Vagina (tissue), 2 donors: ENCODE measurements around the gene MGMT. TPM values are rescaled to one million over a fixed set of nuclear protein-coding genes. Genes with fewer than 3 reads are reported as not detected.

Experiments
- DNase-seq, 2 donors: peaks; one replicate each; pipeline ENCODE4 v3.0.0-alpha.2; 2017; ENCODE audit errors: extremely low spot score in 2 of 2
- H3K27ac ChIP-seq: fragments of 200-600 bp; sonication (generic); one replicate; pipeline ENCODE4 v1.5.1; 2019
- H3K27me3 ChIP-seq: fragments of 200-600 bp; sonication (generic); one replicate; pipeline ENCODE4 v1.5.1; 2019
- H3K36me3 ChIP-seq, 2 donors: fragments of 200-600 bp; sonication (generic); one replicate each; pipeline ENCODE4 v1.5.1; 2017 to 2019
- H3K4me1 ChIP-seq: fragments of 200-600 bp; sonication (generic); one replicate; pipeline ENCODE4 v1.5.1; 2019
- H3K4me3 ChIP-seq, 2 donors: fragments of 200-600 bp; sonication (generic); 1 replicate in 1 of 2; 2 replicates in 1 of 2; pipeline ENCODE4 v1.5.1; 2016 to 2019
- H3K9me3 ChIP-seq: fragments of 200-600 bp; sonication (generic); one replicate; pipeline ENCODE4 v1.5.1; 2019
- POLR2A ChIP-seq, 2 donors: fragments of 450-650 bp; IDR thresholded peaks; one replicate each; pipeline ENCODE4 v1.6.1; 2017; ENCODE audit warnings: antibody characterized with exemption in 2 of 2, mild to moderate bottlenecking in 2 of 2, moderate library complexity in 2 of 2
- POLR2AphosphoS5 ChIP-seq, 2 donors: sonication (generic); formaldehyde crosslinking; IDR thresholded peaks; one replicate each; pipeline ENCODE4 v1.9.0; 2017; ENCODE audit warnings: antibody characterized with exemption in 2 of 2, mild to moderate bottlenecking in 2 of 2, low read depth in 1 of 2; ENCODE audit not compliant: insufficient read depth in 1 of 2
- intact Hi-C: fragments of 100-400 bp; cut with DNase I; formaldehyde crosslinking; loops from one replicate; pipeline ENCODE4 v1.15.1; 2023
- total RNA-seq: library from RNA; depleted of rRNA; stranded (reverse); fragments of >200 nt; gene quantifications from one replicate; pipeline ENCODE4 v1.2.3, GENCODE V29; 2016
- TF ChIP-seq, protein P1 (sequence below), 3 experiments: fragments of 450-650 bp in 2 of 3; fragments of 200-600 bp in 1 of 3; sonication (generic) in 1 of 3; IDR thresholded peaks; one replicate each; pipeline ENCODE4 v1.5.1; 2017 to 2019; ENCODE audit warnings: antibody characterized with exemption in 3 of 3, mild to moderate bottlenecking in 2 of 3, moderate library complexity in 2 of 3

MGMT gene
- total RNA-seq, 1 donor from 2014 or later: 16.0 TPM

- H3K4me1 ChIP-seq: peaks cover 19% of the 10 kb centered on the region
- DNase-seq: peak in 1 of 2 donors; percentile 25
- H3K36me3 ChIP-seq: peaks cover 0 to 11% of the 10 kb centered on the region in 2 donors
- H3K9me3 ChIP-seq: no peaks in the 10 kb centered on the region
- intact Hi-C loops: no loop called here
- H3K27me3 ChIP-seq: no peaks in the 10 kb centered on the region
- no peak overlapping the region for H3K4me3 ChIP-seq
- H3K27ac ChIP-seq: no peak overlapping the region
- TF ChIP-seq, protein P1, sequence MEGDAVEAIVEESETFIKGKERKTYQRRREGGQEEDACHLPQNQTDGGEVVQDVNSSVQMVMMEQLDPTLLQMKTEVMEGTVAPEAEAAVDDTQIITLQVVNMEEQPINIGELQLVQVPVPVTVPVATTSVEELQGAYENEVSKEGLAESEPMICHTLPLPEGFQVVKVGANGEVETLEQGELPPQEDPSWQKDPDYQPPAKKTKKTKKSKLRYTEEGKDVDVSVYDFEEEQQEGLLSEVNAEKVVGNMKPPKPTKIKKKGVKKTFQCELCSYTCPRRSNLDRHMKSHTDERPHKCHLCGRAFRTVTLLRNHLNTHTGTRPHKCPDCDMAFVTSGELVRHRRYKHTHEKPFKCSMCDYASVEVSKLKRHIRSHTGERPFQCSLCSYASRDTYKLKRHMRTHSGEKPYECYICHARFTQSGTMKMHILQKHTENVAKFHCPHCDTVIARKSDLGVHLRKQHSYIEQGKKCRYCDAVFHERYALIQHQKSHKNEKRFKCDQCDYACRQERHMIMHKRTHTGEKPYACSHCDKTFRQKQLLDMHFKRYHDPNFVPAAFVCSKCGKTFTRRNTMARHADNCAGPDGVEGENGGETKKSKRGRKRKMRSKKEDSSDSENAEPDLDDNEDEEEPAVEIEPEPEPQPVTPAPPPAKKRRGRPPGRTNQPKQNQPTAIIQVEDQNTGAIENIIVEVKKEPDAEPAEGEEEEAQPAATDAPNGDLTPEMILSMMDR (IDR thresholded peaks at IDR 0.05): no peak
- TF ChIP-seq POLR2AphosphoS5 (IDR thresholded peaks at IDR 0.05; ENCODE audit: insufficient read depth in 1 of 2, low read depth in 1 of 2): no peak
Measured at GRCh38 chr10:129468187-129468586, 1.1 kb downstream of the MGMT start.

DNA sequence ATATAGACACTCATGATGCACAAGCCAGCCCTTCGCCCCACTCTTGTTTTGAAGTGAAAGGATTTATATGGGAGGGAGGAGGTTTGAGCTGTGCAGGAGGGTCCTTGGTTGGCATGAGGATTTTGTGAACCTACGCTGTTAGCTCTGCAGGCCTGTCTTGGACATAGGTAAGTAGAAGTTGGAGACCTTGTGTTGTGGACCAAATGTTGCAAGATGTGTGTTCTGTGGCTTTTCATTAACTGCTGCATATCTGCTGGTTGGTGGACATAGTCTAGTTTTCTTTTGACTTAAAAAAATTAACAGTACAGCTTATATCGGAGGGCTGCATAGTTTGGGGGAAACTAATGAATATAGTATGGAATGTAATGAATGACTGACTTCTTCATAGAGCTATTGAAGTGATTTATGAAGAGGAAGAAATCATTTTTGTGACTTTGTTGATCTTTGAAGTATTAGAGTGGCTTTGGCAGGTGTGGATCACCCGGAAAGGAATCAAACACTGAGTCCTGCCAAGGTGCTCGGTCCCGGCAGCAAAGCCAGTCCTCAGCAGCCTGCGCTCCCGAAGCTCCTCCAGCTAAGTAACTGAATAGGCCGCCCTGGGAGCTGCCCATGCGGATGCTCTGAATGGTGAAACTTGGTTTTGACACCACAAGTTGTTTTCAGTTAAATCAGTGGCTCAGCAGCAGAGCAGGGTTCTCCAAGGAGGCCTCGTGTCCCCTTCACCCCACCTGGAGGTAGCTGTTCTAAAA, 3.2 kb downstream of the MGMT start:
- Histone ChIP-seq H3K36me3 (peaks cover 0 to 11% of the 10 kb centered on the region in 2 donors), H3K9me3 (no peaks in the 10 kb centered on the region), H3K4me3 (no peak overlapping the region), H3K27ac (no peak overlapping the region), H3K27me3 (no peaks in the 10 kb centered on the region), H3K4me1 (peaks cover 19% of the 10 kb centered on the region)
- intact Hi-C loops: no loop called here
- TF ChIP-seq, protein P1 (IDR thresholded peaks at IDR 0.05): no peak
- peak in 1 of 2 donors; percentile 90 for DNase-seq

DNA sequence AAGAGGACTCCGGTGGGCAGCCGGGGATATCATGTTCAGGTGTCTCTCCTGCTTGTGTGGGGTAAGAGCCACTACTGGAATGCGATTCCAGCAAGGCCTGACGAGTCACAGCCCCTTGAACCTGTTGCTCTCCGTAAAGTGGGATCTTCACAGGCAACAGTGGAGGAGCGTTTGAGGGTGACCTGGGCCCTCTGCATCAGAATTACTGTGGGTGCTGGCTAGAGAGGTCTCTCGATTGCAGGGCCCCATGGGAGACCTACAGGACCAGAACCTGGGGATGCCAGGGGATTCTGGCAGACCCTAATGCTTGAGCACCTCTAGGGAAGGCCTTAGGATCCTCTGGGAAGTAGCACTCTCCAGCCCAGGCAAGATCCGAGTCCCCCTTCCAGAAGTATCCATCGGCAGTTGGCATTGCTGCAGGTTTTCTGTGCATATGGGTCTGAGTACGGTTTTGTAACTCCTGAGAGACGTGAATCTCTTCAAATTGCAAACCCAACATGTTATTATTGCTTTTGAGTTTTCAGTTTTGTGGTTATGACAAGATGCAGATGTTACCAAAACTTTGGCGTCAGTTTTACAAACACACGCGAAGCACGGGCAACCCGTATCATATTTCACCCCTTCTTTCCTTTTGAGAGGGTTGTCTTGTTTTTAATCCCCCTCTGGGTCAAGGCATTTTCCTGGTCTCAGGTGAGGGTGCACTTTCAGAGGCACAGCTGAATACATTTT, 4.6 kb downstream of the MGMT start:
- H3K4me1 ChIP-seq: peaks cover 11% of the 10 kb centered on the region
- TF ChIP-seq POLR2AphosphoS5 (IDR thresholded peaks at IDR 0.05; ENCODE audit: insufficient read depth in 1 of 2, low read depth in 1 of 2) (no peak), POLR2A (IDR thresholded peaks at IDR 0.05) (no peak)
- TF ChIP-seq, protein P1 (IDR thresholded peaks at IDR 0.05): no peak
- intact Hi-C loops: no loop called here
- peak in 1 of 2 donors; percentile 55 for DNase-seq
- H3K9me3 ChIP-seq: no peaks in the 10 kb centered on the region
- H3K36me3 ChIP-seq: peaks cover 0 to 11% of the 10 kb centered on the region in 2 donors
- no peak overlapping the region for H3K4me3 ChIP-seq
- H3K27ac ChIP-seq: no peak overlapping the region
- H3K27me3 ChIP-seq: no peaks in the 10 kb centered on the region

- Histone ChIP-seq H3K9me3 (no peaks in the 10 kb centered on the region), H3K4me3 (no peak overlapping the region), H3K27ac (no peak overlapping the region), H3K4me1 (peaks cover 2% of the 10 kb centered on the region), H3K27me3 (no peaks in the 10 kb centered on the region), H3K36me3 (peaks cover 0 to 11% of the 10 kb centered on the region in 2 donors)
- intact Hi-C loops: no loop called here
- TF ChIP-seq POLR2A (IDR thresholded peaks at IDR 0.05) (no peak), POLR2AphosphoS5 (IDR thresholded peaks at IDR 0.05; ENCODE audit: insufficient read depth in 1 of 2, low read depth in 1 of 2) (no peak)
- TF ChIP-seq, protein P1 (IDR thresholded peaks at IDR 0.05): no peak
- DNase-seq: peak in 1 of 2 donors; percentile 81
Measured at GRCh38 chr10:129472696-129473555, 5.9 kb downstream of the MGMT start.
